Keratinocyte (primary cell): ENCODE data around the gene ZNF391. TPM values are rescaled to one million over a fixed set of nuclear protein-coding genes. Genes with fewer than 3 reads are reported as not detected.

Source experiments
- DNase-seq: peaks from one replicate; pipeline ENCODE4 v3.0.0-alpha.2; 2011; ENCODE audit warnings: low read depth, missing footprints, low spot score
- FAIRE-seq: peaks from 2 replicates; lab custom pipeline; 2011; peaks lifted over from hg19 to GRCh38; lab: Jason Lieb, UNC
- H2AFZ ChIP-seq: 2 replicates; pipeline ENCODE4 v1.6.0; 2012; ENCODE audit warnings: low read length, control low read depth, inconsistent platforms; ENCODE audit not compliant: control insufficient read depth
- H3K27ac ChIP-seq: 2 replicates; pipeline ENCODE4 v1.5.1; 2011; ENCODE audit warnings: low read length; ENCODE audit not compliant: control insufficient read depth, insufficient read depth
- H3K27me3 ChIP-seq: 3 replicates; pipeline ENCODE4 v1.6.0; 2011; ENCODE audit warnings: low read length; ENCODE audit not compliant: control insufficient read depth, insufficient read depth; ENCODE audit errors: extremely low read depth
- H3K36me3 ChIP-seq, 2 experiments: 2 replicates in 1 of 2; 3 replicates in 1 of 2; pipeline ENCODE4 v1.5.1; 2011; ENCODE audit warnings: low read length in 2 of 2, mild to moderate bottlenecking in 1 of 2; ENCODE audit not compliant: control insufficient read depth in 2 of 2, insufficient read depth in 2 of 2; ENCODE audit errors: extremely low read depth in 1 of 2
- H3K4me1 ChIP-seq: 3 replicates; pipeline ENCODE4 v1.5.1; 2011; ENCODE audit warnings: low read length; ENCODE audit not compliant: control insufficient read depth, insufficient read depth; ENCODE audit errors: extremely low read depth
- H3K4me2 ChIP-seq: 3 replicates; pipeline ENCODE4 v1.6.0; 2011; ENCODE audit warnings: low read depth, low read length; ENCODE audit not compliant: control insufficient read depth, insufficient read depth; ENCODE audit errors: extremely low read depth
- H3K4me3 ChIP-seq, 3 experiments: fragments of 200-600 bp in 1 of 3; sonication (generic) in 1 of 3; 2 replicates in 2 of 3; 3 replicates in 1 of 3; pipeline ENCODE4 v1.5.1; 2011 to 2016; ENCODE audit warnings: low read length in 3 of 3, mild to moderate bottlenecking in 3 of 3, control low read depth in 2 of 3, inconsistent platforms in 1 of 3, low read depth in 1 of 3, mixed read lengths in 1 of 3, mixed run types in 1 of 3, moderate library complexity in 1 of 3; ENCODE audit not compliant: control insufficient read depth in 2 of 3, insufficient read depth in 2 of 3; ENCODE audit errors: extremely low read depth in 1 of 3
- H3K79me2 ChIP-seq: 2 replicates; pipeline ENCODE4 v1.6.0; 2012; ENCODE audit warnings: low read length; ENCODE audit not compliant: control insufficient read depth, insufficient read depth
- H3K9ac ChIP-seq: 3 replicates; pipeline ENCODE4 v1.6.0; 2011; ENCODE audit warnings: low read length; ENCODE audit not compliant: control insufficient read depth, insufficient read depth; ENCODE audit errors: extremely low read depth
- H3K9me1 ChIP-seq: 3 replicates; pipeline ENCODE4 v1.6.0; 2011; ENCODE audit warnings: low read length; ENCODE audit not compliant: control insufficient read depth, insufficient read depth; ENCODE audit errors: extremely low read depth
- H3K9me3 ChIP-seq: 2 replicates; pipeline ENCODE4 v1.5.1; 2012; ENCODE audit warnings: low read depth, low read length; ENCODE audit not compliant: control insufficient read depth
- H4K20me1 ChIP-seq: 3 replicates; pipeline ENCODE4 v1.6.0; 2011; ENCODE audit warnings: low read length; ENCODE audit not compliant: control insufficient read depth, insufficient read depth; ENCODE audit errors: extremely low read depth
- EZH2 ChIP-seq: IDR thresholded peaks from one replicate; pipeline ENCODE4 v1.6.1; 2012; ENCODE audit warnings: inconsistent platforms, mild to moderate bottlenecking, low read length, moderate library complexity
- dilution Hi-C: fragments of 300-500 bp; cut with MboI; formaldehyde crosslinking; loops from one replicate; pipeline ENCODE4 v1.7.0; 2020; ENCODE audit warnings: low sequenced_read_pairs; ENCODE audit not compliant: extremely low pct_ligation_motif_present
- polyA plus RNA-seq, 5 experiments: library from polyadenylated mRNA; depleted of rRNA in 3 of 5; stranded (reverse) in 3 of 5; stranded (forward) in 1 of 5; unstranded in 1 of 5; fragments of >200 nt; gene quantifications; 1 replicate in 1 of 5; 2 replicates in 3 of 5; 3 replicates in 1 of 5; pipeline versions ENCODE4 v1.2.1 to v1.2.3, GENCODE V29; 2011 to 2012; ENCODE audit warnings: missing spikeins in 2 of 5, low read depth in 1 of 5, low replicate concordance in 1 of 5
- TF ChIP-seq, protein P1 (sequence below), 3 experiments: IDR thresholded peaks in 1 of 3; conservative IDR thresholded peaks in 1 of 3; optimal IDR thresholded peaks in 1 of 3; 2 replicates in 2 of 3; 3 replicates in 1 of 3; pipeline versions ENCODE3 to v1.5.1; 2011; ENCODE audit warnings: low read length in 3 of 3, mild to moderate bottlenecking in 3 of 3, moderate library complexity in 2 of 3, control low read depth in 1 of 3, inconsistent platforms in 1 of 3; ENCODE audit not compliant: insufficient read depth in 2 of 3; ENCODE audit errors: extremely low read depth in 1 of 3

The ZNF391 gene
- polyA plus RNA-seq, 1 donor (not counting 4 experiments of a cell fraction or from before 2014, with no cell fraction given) = 4.5 TPM

DNA sequence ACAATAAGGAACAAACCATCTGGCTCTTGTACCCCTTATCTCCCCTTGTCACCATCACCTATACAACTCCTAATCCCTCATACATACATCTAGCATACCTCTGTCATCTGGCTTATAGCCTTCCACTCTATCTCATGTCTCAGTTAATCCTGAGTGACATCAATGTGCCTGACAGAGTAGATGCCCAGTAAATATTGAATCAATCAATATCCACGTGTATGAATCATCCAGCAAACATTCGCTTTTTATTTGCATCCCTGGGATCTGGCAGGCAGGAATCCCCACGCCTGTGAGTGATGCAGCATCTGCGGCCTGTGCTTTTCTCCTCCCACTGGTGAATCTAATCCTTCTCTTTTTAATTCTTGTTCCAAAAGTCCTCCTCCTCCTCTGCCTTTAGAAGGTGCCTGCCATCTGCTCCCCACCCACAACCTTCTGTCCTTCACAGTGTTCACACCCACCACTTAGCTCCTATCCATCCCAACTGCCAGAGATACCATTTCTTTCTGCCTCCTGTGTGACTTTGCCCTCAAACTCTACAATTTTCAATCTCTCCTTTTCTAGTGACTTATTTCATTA is 37.6 kb downstream of the ZNF391 start:
- dilution Hi-C loops = no loop called here
- Histone ChIP-seq H4K20me1 (no peaks in the 10 kb centered on the region), H3K79me2 (no peaks in the 10 kb centered on the region), H3K4me1 (no peaks in the 10 kb centered on the region), H3K27me3 (no peaks in the 10 kb centered on the region), H2AFZ (no peak overlapping the region), H3K4me3 (no peak overlapping the region), H3K9ac (no peak overlapping the region), H3K4me2 (no peak overlapping the region), H3K9me3 (no peaks in the 10 kb centered on the region), H3K36me3 (no peaks in the 10 kb centered on the region), H3K9me1 (no peaks in the 10 kb centered on the region), H3K27ac (no peak overlapping the region)
- no peak for TF ChIP-seq EZH2
- TF ChIP-seq, protein P1, sequence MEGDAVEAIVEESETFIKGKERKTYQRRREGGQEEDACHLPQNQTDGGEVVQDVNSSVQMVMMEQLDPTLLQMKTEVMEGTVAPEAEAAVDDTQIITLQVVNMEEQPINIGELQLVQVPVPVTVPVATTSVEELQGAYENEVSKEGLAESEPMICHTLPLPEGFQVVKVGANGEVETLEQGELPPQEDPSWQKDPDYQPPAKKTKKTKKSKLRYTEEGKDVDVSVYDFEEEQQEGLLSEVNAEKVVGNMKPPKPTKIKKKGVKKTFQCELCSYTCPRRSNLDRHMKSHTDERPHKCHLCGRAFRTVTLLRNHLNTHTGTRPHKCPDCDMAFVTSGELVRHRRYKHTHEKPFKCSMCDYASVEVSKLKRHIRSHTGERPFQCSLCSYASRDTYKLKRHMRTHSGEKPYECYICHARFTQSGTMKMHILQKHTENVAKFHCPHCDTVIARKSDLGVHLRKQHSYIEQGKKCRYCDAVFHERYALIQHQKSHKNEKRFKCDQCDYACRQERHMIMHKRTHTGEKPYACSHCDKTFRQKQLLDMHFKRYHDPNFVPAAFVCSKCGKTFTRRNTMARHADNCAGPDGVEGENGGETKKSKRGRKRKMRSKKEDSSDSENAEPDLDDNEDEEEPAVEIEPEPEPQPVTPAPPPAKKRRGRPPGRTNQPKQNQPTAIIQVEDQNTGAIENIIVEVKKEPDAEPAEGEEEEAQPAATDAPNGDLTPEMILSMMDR (optimal IDR thresholded peaks at IDR 0.05 in 1 of 3, IDR thresholded peaks at IDR 0.05 in 1 of 3, conservative IDR thresholded peaks at IDR 0.05 in 1 of 3; ENCODE audit: extremely low read depth in 1 of 3, insufficient read depth in 2 of 3, low read length in 3 of 3) = no peak
- FAIRE-seq (no peak), DNase-seq (no peak)

DNA sequence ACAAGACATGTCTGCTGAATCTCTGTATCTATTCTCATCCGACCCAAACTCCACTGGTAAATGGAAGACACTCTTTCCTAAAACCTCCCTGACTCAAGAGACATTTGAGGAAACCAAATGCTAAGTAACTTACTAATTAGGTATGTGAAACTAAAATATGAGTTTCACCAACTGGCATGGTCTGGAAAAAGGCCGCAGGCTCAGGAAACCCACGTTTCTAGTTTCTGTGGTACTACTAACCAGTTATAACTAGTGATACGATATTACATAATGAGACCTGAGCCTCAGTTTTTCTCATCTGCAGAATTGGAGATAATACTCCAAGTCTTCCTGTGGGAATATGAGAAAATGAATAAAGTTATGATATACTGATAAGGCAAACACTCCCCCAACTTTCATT is 39.9 kb downstream of the ZNF391 start:
- Histone ChIP-seq H3K36me3 (no peaks in the 10 kb centered on the region), H3K27ac (no peak overlapping the region), H3K9me3 (no peaks in the 10 kb centered on the region)

More for the DNA sequence above, 39.9 kb downstream of the ZNF391 start:
- no peak for FAIRE-seq
- Histone ChIP-seq H3K4me1 (no peaks in the 10 kb centered on the region), H3K79me2 (no peaks in the 10 kb centered on the region), H4K20me1 (no peaks in the 10 kb centered on the region), H2AFZ (no peak overlapping the region), H3K4me2 (no peak overlapping the region), H3K4me3 (no peak overlapping the region), H3K9ac (no peak overlapping the region), H3K27me3 (no peaks in the 10 kb centered on the region), H3K9me1 (no peaks in the 10 kb centered on the region)
- dilution Hi-C loops = no loop called here
- DNase-seq = no peak
- TF ChIP-seq, protein P1 (optimal IDR thresholded peaks at IDR 0.05 in 1 of 3, IDR thresholded peaks at IDR 0.05 in 1 of 3, conservative IDR thresholded peaks at IDR 0.05 in 1 of 3; ENCODE audit: extremely low read depth in 1 of 3, insufficient read depth in 2 of 3, low read length in 3 of 3) = no peak
- TF ChIP-seq EZH2 = no peak
